ENCODE measurements around the gene JAM2.

DNA sequence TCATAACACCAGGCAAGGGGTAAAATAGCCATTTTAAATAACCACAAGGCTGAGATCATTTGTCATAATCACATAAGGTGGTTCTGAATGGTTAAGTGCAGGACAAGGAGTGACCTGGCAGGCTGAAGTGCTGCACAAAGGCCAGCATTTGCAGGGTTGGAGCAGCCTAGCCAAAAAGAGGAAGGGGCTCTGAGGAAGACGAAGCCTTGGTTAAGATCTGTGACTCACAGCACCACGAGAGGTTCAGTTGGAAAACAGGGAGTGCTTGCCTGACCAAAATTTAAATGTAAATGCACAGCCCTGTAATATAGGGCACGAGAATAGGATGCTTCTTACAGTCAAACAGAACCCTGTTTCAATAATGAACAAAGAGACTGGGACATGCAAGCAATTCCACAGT lies 83.6 kb downstream of the JAM2 start:
- TF ChIP-seq, protein P1, sequence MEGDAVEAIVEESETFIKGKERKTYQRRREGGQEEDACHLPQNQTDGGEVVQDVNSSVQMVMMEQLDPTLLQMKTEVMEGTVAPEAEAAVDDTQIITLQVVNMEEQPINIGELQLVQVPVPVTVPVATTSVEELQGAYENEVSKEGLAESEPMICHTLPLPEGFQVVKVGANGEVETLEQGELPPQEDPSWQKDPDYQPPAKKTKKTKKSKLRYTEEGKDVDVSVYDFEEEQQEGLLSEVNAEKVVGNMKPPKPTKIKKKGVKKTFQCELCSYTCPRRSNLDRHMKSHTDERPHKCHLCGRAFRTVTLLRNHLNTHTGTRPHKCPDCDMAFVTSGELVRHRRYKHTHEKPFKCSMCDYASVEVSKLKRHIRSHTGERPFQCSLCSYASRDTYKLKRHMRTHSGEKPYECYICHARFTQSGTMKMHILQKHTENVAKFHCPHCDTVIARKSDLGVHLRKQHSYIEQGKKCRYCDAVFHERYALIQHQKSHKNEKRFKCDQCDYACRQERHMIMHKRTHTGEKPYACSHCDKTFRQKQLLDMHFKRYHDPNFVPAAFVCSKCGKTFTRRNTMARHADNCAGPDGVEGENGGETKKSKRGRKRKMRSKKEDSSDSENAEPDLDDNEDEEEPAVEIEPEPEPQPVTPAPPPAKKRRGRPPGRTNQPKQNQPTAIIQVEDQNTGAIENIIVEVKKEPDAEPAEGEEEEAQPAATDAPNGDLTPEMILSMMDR (conservative IDR thresholded peaks at IDR 0.05), result no peak
- TF ChIP-seq EZH2 (IDR thresholded peaks at IDR 0.05; ENCODE audit: low read depth), result no peak
